WI38 (cell line): ENCODE measurements around the gene CCNG1.

Experiments
- H3K4me3 ChIP-seq: 2 replicates; pipeline ENCODE4 v1.5.1; 2011; ENCODE audit warnings: low read depth, mild to moderate bottlenecking, control low read depth, low read length
- TF ChIP-seq, protein P1 (sequence below): IDR thresholded peaks from 2 replicates; pipeline ENCODE4 v1.5.1; 2012; ENCODE audit warnings: low read depth, mild to moderate bottlenecking, control low read depth, low read length

Gene CCNG1

DNA sequence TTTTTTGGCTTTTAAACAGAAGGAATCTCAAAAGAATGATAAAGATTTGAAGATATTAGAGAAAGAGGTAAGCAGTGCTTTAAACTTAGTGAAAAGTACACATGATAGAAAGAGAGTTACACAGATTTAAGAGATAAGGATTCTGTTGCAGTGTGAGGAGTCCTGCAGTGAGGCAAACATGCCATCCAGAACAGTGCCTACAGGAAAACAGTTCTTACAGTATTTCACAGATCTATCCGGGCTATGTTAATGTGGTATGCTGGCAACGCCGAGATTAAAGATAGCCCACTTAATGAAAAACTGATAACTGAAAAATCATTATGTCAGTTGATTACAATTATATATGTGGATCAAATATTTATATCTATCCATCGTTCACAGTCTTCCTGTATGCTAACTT is 30.3 kb downstream of the CCNG1 start:
- TF ChIP-seq, protein P1, sequence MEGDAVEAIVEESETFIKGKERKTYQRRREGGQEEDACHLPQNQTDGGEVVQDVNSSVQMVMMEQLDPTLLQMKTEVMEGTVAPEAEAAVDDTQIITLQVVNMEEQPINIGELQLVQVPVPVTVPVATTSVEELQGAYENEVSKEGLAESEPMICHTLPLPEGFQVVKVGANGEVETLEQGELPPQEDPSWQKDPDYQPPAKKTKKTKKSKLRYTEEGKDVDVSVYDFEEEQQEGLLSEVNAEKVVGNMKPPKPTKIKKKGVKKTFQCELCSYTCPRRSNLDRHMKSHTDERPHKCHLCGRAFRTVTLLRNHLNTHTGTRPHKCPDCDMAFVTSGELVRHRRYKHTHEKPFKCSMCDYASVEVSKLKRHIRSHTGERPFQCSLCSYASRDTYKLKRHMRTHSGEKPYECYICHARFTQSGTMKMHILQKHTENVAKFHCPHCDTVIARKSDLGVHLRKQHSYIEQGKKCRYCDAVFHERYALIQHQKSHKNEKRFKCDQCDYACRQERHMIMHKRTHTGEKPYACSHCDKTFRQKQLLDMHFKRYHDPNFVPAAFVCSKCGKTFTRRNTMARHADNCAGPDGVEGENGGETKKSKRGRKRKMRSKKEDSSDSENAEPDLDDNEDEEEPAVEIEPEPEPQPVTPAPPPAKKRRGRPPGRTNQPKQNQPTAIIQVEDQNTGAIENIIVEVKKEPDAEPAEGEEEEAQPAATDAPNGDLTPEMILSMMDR: no peak
- no peak overlapping the region for H3K4me3 ChIP-seq

DNA sequence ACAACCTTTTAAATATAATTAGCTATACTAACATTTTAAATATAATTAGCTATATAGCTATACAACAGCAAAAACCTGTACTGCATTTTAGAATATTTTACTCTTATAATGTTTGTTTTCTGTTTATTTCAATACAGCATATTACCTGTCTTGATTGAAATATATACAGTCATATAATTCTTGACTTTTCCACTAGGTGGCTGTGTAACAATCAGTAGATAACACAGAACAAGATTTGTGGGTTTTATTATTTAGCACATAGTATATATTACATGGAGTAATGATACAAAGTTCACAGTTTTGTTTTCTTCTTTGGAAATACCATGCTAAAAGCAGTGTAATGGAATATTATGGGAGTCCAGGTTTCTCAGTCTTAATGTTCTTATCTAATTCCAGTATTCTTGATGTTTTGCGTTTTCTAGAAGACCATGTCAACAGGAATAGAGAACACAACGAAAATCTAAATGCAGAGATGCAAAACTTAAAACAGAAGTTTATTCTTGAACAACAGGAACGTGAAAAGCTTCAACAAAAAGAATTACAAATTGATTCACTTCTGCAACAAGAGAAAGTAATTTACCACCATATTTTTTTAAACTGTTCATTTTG is 36.3 kb downstream of the CCNG1 start:
- no peak overlapping the region for H3K4me3 ChIP-seq
- TF ChIP-seq, protein P1: peak; percentile 6; the same call in 1 of the 2 replicates

DNA sequence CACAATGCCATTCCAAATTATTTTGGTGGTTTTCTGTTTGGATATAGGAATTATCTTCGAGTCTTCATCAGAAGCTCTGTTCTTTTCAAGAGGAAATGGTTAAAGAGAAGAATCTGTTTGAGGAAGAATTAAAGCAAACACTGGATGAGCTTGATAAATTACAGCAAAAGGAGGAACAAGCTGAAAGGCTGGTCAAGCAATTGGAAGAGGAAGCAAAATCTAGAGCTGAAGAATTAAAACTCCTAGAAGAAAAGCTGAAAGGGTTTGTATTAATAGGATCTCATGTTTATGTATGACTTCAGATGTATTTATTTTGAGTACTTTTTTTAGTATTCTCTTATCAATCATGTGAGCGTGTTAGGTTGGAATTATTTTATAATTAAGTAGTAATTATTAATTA is 38.0 kb downstream of the CCNG1 start:
- TF ChIP-seq, protein P1: no peak
- H3K4me3 ChIP-seq: no peak overlapping the region

DNA sequence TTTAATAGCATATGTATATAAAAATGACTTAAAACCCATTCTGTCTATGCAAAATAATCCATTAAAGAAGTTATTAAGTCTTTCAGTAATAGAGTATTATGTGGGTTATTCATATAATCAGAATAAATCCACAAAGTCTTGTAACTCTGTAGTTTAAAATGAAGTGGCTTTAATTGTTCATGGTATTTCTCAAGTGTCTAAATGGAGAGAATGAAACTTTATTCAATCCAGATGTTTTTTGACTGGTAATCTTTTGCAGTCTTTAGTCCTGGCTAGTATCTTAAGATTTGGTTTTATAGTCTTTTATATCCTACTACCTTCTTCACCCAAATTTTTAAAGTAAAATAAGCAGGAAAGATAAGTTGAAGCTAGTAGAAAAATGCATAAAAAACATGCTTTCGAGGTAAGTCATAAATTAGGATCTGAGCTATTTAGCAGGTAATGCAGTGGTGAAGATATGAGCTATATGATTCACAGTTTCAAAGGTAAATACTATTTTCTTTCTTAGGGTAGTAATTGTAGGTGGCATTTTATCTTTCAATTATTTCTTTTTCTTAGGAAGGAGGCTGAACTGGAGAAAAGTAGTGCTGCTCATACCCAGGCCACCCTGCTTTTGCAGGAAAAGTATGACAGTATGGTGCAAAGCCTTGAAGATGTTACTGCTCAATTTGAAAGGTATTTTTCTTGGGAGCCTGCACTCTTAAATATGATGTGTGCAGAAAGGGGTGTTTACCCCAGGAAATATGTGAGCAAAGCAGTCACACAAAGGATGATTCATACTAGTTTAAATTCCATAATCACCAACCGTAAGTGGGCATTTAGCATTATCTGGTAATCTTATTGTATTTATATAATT is 41.0 kb downstream of the CCNG1 start:
- H3K4me3 ChIP-seq: no peak overlapping the region
- TF ChIP-seq, protein P1: no peak

DNA sequence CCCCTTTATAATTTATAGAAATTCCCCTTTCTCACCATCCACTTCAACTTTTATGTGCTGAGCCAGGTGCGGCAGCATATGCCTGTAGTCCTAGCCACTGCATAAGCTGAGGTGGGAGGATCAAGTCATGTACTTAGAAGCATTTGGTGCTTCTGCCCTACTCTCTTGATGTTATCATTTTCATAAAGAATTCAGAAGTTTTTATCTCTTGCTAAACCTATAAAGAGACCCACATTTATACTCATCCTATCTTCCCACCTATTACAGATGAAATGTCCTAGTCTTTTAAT is 41.5 kb downstream of the CCNG1 start:
- H3K4me3 ChIP-seq: no peak overlapping the region
- TF ChIP-seq, protein P1: no peak

DNA sequence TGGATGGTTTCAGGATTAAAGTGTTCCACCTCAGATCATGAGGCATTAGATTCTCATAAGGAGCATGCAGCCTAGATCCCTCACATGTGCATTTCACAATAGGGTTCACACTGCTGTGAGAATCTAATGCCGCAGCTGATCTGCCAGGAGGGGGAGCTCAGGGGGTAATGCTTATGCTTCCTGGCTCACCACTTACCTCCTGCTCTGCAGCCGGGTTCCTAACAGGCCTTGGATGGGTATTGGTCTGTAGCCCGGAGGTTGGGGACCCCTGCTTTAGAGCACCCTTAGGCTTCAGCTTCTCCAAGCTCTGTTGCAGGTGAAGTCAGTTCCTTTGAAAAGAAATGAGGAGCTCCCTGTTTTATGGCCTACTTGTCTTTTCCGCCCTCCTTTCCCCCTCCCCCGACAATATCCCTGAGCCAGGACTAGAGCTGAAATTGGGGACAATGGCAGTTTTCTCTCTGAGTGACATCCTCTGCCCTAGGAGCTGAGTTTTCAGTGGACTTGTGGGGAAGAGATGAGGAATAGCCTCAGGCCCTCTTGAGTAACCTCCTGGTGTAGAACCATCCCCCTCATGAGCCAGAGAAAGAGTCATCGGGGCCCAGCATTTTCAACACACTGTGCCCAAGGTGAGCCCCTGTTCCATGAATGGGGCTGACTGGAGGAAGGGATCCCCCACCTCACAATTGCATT is 51.8 kb downstream of the CCNG1 start:
- H3K4me3 ChIP-seq: no peak overlapping the region
- TF ChIP-seq, protein P1: peak; percentile 19; the same call in 1 of the 2 replicates

DNA sequence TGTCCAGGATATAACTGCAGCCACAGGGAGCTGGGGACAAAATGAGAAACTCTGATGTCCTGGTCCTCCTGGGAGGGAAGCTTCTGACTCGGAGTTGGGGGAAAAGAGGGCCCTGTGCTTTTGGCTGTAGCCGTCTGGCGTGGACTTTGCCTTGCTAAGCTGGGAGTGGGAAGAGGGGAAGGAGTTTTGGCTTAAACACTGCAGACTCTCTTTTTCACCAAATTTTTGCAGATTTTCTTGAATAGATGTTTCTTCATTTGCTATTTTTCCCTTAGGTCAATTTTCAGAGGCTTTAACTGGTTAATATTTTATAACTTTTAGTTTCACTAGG is 52.3 kb downstream of the CCNG1 start:
- no peak overlapping the region for H3K4me3 ChIP-seq
- TF ChIP-seq, protein P1: no peak
